Stomach (tissue), 4 donors: ENCODE measurements around the gene TTC33.

Experiments
- CTCF ChIP-seq, 7 experiments: fragments of 450-650 bp in 4 of 7; fragments of 200-600 bp in 3 of 7; sonication (generic) in 3 of 7; IDR thresholded peaks; one replicate each; pipeline ENCODE4 v1.5.1; 2016 to 2019; ENCODE audit warnings: antibody characterized with exemption in 7 of 7, control low read depth in 2 of 7, mild to moderate bottlenecking in 1 of 7
- EP300 ChIP-seq: sonication (generic); formaldehyde crosslinking; IDR thresholded peaks from one replicate; pipeline ENCODE4 v1.6.1; 2017; ENCODE audit warnings: antibody characterized with exemption
- POLR2A ChIP-seq, 4 donors: fragments of 450-650 bp; IDR thresholded peaks; one replicate each; pipeline ENCODE4 v1.6.1; 2016; ENCODE audit warnings: antibody characterized with exemption in 4 of 4, control low read depth in 2 of 4, mild to moderate bottlenecking in 1 of 4, moderate library complexity in 1 of 4
- POLR2AphosphoS5 ChIP-seq, 3 donors: sonication (generic); formaldehyde crosslinking; IDR thresholded peaks; one replicate each; pipeline ENCODE4 v1.6.1; 2016; ENCODE audit warnings: antibody characterized with exemption in 3 of 3

- TF ChIP-seq POLR2A (IDR thresholded peaks at IDR 0.05) (no peak), CTCF (IDR thresholded peaks at IDR 0.05) (no peak), POLR2AphosphoS5 (IDR thresholded peaks at IDR 0.05) (no peak), EP300 (no peak)
Measured at GRCh38 chr5:40780199-40780598, 24.4 kb upstream of the TTC33 start.
